Motor neuron (in vitro differentiated cells): ENCODE results near the gene ZYG11B. TPM values are rescaled to one million over a fixed set of nuclear protein-coding genes. Genes with fewer than 3 reads are reported as not detected.

ENCODE experiments used
- total RNA-seq, 8 experiments: library from RNA; unstranded; fragments of 300-600 nt; gene quantifications; 2 replicates each; pipeline versions ENCODE4 v1.2.3 to v1.2.4, GENCODE V29; 2022

The ZYG11B gene
- total RNA-seq, 8 experiments from 2014 or later, result 15.4 to 43.1 (median 31.3) TPM

Other genes with a start within 250 kb of the ZYG11B start
- gene TUT4, start 173.4 kb upstream of the ZYG11B start, total RNA-seq, result 100 to 1,000 TPM in 3 of 8 experiments, 10 to 100 TPM in 5; 36.0 to 143 (median 94.1) TPM
- gene GPX7, start 124.1 kb upstream of the ZYG11B start, total RNA-seq, result 10 to 100 TPM in 6 of 8 experiments, 1 to 10 TPM in 2; 6.1 to 48.4 (median 15.2) TPM
- 1 to 10 TPM in 3 of 8 experiments, under 1 TPM in 4, not detected in 1; 0.38 to 2.6 (median 0.92) TPM for gene SHISAL2A, start 93.3 kb upstream of the ZYG11B start, total RNA-seq
- 10 to 100 TPM; 16.3 to 27.6 (median 20.9) TPM for gene COA7, start 28.1 kb upstream of the ZYG11B start, total RNA-seq
- 1 to 10 TPM in 5 of 8 experiments, under 1 TPM in 3; 0.05 to 4.0 (median 1.2) TPM for gene ZYG11A, start 116.3 kb downstream of the ZYG11B start, total RNA-seq
- 100 to 1,000 TPM in 2 of 8 experiments, 10 to 100 TPM in 1, 1 to 10 TPM in 5; 1.5 to 333 (median 5.8) TPM for gene ECHDC2, start 195.3 kb downstream of the ZYG11B start, total RNA-seq
- 100 to 1,000 TPM in 3 of 8 experiments, 10 to 100 TPM in 5; 79.6 to 193 (median 95.2) TPM for gene SCP2, start 200.8 kb downstream of the ZYG11B start, total RNA-seq